ENCODE measurements around the gene CC2D1A.

- no peak for TF ChIP-seq CTCF (IDR thresholded peaks at IDR 0.05)
- TF ChIP-seq EP300 (IDR thresholded peaks at IDR 0.05): no peak
- TF ChIP-seq POLR2A (IDR thresholded peaks at IDR 0.05): no peak
These were observed 33.2 kb upstream of the CC2D1A start for GRCh38 chr19:13872695-13873389.

Data from tibial nerve (tissue), 4 donors.